ENCODE results near the gene FIP1L1.

Gene FIP1L1

DNA sequence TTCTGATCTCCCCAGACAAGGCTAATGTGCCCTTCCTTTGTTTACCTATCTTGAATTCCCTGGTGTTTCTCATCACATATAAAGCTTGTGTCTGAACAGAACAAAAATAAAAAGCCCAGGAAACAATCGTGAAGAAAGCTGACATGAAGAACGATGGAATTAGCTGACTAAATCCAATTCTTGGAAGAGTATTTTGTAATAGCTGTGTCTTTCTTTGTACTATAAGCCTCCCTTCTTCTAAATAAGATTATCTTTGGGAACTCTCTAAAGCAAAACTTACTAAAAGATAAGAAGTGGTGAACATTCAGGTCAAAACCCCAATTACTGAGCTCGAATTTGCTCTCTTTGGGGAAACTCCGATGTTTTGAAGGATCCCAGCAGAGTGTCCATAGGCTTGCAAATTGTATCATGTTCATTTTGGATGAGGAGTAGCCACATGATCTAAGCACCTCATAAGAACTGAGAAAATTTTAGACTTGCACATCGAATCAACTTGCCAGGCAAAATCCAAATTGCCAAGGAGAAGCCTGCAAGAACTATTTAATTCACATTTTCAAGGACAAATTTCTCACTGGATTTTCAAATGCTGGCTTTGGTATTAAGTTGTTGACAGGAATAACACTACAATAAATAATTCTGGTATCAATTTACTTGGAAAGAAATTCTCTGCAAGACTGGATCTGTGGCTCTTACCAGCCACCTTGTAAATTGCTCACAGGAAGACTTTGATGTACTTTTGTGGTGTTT lies 107.6 kb downstream of the FIP1L1 start:
- Histone ChIP-seq H3K4me1 (peaks cover 0 to 11% (median 0%) of the 10 kb centered on the region in 10 experiments; a peak in 1 of 20 replicates), H3K9me3 (replicated peaks in 1 of 11) (no peaks in the 10 kb centered on the region), H3K4me2 (no peak overlapping the region), H3K9ac (no peak overlapping the region), H3K27ac (no peak overlapping the region), H4K20me1 (no peaks in the 10 kb centered on the region), H3K36me3 (no peaks in the 10 kb centered on the region), H3K4me3 (no peak overlapping the region), H3K27me3 (no peaks in the 10 kb centered on the region)
- no peak for TF ChIP-seq Cebpa-rat (IDR thresholded peaks at IDR 0.05)

DNA sequence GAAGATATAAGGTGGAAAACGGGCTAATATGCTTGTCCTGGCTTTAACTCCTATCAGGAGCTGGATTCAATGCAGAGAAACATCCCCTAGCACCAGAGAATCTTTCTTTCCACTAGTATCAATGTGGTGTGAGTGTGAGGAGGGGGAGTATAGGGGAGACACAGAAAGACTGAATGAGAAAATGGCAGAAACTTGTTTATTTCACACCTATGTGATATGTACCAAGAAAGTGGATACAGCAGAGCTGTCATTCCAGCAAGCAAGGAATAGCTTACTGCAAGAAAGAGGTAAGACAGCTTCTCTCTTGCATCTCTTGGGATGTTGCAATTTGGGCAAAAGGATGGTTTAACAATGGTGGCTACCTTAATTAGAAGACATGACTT lies 108.2 kb downstream of the FIP1L1 start:
- no peak for TF ChIP-seq Cebpa-rat (IDR thresholded peaks at IDR 0.05)
- Histone ChIP-seq H4K20me1 (no peaks in the 10 kb centered on the region), H3K4me3 (no peak overlapping the region), H3K9me3 (replicated peaks in 1 of 11) (no peaks in the 10 kb centered on the region), H3K4me1 (peaks cover 0 to 11% (median 0%) of the 10 kb centered on the region in 10 experiments; a peak in 3 of 20 replicates), H3K27me3 (no peaks in the 10 kb centered on the region), H3K36me3 (no peaks in the 10 kb centered on the region), H3K4me2 (no peak overlapping the region), H3K27ac (no peak overlapping the region), H3K9ac (no peak overlapping the region)

DNA sequence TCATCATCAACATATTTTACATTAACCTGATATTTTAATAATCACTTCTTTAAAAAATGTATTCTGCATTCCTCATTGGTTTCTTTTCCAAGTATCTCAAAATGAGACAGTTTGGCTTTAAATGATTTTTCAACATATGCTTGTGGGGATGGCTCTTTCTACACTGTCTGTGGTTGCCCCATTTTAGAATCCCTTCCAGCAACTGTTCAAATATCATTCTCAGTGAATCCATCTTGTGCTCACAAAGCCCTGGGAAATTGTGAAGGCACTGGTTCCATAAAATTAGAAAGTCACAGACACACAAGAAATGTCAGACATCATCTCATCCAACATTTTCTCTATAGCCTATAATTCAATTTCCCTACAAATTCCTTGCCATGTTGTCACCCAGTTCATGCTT lies 110.3 kb downstream of the FIP1L1 start:
- Histone ChIP-seq H3K9ac (no peak overlapping the region), H3K27ac (no peak overlapping the region), H3K4me3 (no peak overlapping the region), H3K4me2 (no peak overlapping the region), H3K9me3 (replicated peaks in 1 of 11) (no peaks in the 10 kb centered on the region), H3K27me3 (no peaks in the 10 kb centered on the region), H3K36me3 (no peaks in the 10 kb centered on the region), H4K20me1 (no peaks in the 10 kb centered on the region), H3K4me1 (peaks cover 0 to 11% (median 0%) of the 10 kb centered on the region in 10 experiments; a peak in 4 of 20 replicates)
- TF ChIP-seq Cebpa-rat (IDR thresholded peaks at IDR 0.05), result no peak

- Histone ChIP-seq H3K4me3 (no peak overlapping the region), H3K9ac (no peak overlapping the region), H3K9me3 (replicated peaks in 1 of 11) (no peaks in the 10 kb centered on the region), H3K4me1 (peaks cover 0 to 11% (median 0%) of the 10 kb centered on the region in 10 experiments; a peak in 4 of 20 replicates), H3K36me3 (no peaks in the 10 kb centered on the region), H3K27ac (no peak overlapping the region), H3K27me3 (no peaks in the 10 kb centered on the region), H3K4me2 (no peak overlapping the region), H4K20me1 (no peaks in the 10 kb centered on the region)
- no peak for TF ChIP-seq Cebpa-rat (IDR thresholded peaks at IDR 0.05)
These were observed 111.9 kb downstream of the FIP1L1 start for GRCh38 chr4:53489279-53489889.

DNA sequence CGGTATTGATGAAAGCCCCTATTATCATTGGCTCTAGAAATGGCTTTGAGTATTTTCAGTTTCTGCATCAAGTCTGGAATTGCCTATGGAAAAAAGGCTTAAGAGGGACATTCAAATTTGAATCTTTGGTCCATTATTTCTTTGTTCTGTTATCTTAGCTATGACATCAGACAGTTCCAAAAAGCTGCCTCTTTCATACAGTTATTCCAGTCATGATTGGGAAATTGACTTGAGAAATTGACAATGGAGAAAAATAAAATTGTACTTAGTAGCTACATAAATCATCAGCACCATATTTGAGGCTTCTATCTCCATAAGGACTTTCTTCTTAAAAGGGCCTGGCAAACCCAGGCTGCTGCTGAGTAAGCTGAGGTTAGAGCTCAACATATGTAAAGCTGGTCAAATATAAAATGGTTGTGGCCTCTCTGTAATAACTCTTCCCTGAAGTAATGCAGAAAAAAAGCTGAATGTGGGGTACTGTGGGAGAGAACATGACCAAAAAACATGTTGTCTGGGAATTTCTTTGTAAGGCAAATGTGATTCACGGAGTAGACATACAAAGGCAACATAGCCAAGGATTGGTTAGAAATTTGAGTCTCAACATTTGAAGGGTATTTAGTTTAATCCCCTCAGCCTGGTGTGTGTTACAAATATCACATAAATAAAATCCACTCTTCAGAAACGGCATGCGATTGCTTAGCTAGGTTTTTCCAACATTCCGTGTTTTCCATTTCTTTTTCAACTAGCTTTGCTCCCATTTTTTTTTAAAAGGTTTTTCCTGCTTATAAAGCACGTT lies 112.9 kb downstream of the FIP1L1 start:
- Histone ChIP-seq H3K36me3 (no peaks in the 10 kb centered on the region), H3K4me1 (peaks cover 0 to 11% (median 0%) of the 10 kb centered on the region in 10 experiments; a peak in 4 of 20 replicates), H3K4me2 (no peak overlapping the region; a peak in 1 of 22 replicates), H3K27me3 (no peaks in the 10 kb centered on the region), H3K4me3 (no peak overlapping the region), H4K20me1 (no peaks in the 10 kb centered on the region), H3K9me3 (replicated peaks in 1 of 11) (no peaks in the 10 kb centered on the region), H3K9ac (no peak overlapping the region), H3K27ac (no peak overlapping the region)
- no peak for TF ChIP-seq Cebpa-rat (IDR thresholded peaks at IDR 0.05)

- Histone ChIP-seq H3K4me2 (no peak overlapping the region; a peak in 1 of 22 replicates), H3K36me3 (no peaks in the 10 kb centered on the region)
These were observed 113.7 kb downstream of the FIP1L1 start for GRCh38 chr4:53490965-53491622.

DNA sequence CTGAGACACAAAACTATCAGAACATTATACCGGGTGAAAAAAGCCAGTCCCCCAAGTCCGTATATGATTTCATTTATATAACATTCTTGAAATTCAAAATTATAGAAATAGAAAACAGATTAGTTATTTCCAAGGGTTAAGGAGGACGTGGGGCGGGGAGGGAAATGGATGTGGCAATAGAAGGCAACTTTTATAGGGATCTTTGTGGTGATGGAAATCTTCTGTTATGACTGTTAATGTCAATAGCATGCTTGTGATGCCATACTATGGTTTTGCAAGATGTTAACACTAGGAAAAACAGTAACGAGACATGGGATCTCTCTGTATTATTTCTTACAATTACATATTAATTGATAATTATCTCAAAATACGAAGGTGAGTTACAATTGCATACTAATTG lies 117.4 kb downstream of the FIP1L1 start:
- peaks cover 0 to 9% (median 0%) of the 10 kb centered on the region in 10 experiments; a peak in 3 of 20 replicates for H3K4me1 ChIP-seq
- no peaks in the 10 kb centered on the region for H3K27me3 ChIP-seq
- no peak overlapping the region for H3K9ac ChIP-seq
- no peak overlapping the region for H3K4me2 ChIP-seq
- no peaks in the 10 kb centered on the region for H3K9me3 ChIP-seq (replicated peaks in 1 of 11)
- H4K20me1 ChIP-seq, result no peaks in the 10 kb centered on the region
- H3K27ac ChIP-seq, result no peak overlapping the region
- H3K36me3 ChIP-seq, result no peaks in the 10 kb centered on the region
- no peak for TF ChIP-seq Cebpa-rat (IDR thresholded peaks at IDR 0.05)
- H3K4me3 ChIP-seq, result no peak overlapping the region

More at GRCh38 chr4:53490965-53491622, 113.7 kb downstream of the FIP1L1 start:
- H3K4me3 ChIP-seq, result no peak overlapping the region
- no peaks in the 10 kb centered on the region for H4K20me1 ChIP-seq
- H3K9me3 ChIP-seq (replicated peaks in 1 of 11), result no peaks in the 10 kb centered on the region
- no peak overlapping the region for H3K27ac ChIP-seq
- no peaks in the 10 kb centered on the region for H3K27me3 ChIP-seq
- no peak for TF ChIP-seq Cebpa-rat (IDR thresholded peaks at IDR 0.05)
- H3K9ac ChIP-seq, result no peak overlapping the region
- H3K4me1 ChIP-seq, result peaks cover 0 to 11% (median 0%) of the 10 kb centered on the region in 10 experiments; a peak in 4 of 20 replicates

GRCh38 chr4:53497487-53498244 lies 120.2 kb downstream of the FIP1L1 start:
- no peak overlapping the region for H3K4me2 ChIP-seq
- no peak overlapping the region for H3K27ac ChIP-seq

More at GRCh38 chr4:53497487-53498244, 120.2 kb downstream of the FIP1L1 start:
- Histone ChIP-seq H3K4me3 (no peak overlapping the region), H3K36me3 (no peaks in the 10 kb centered on the region), H4K20me1 (no peaks in the 10 kb centered on the region), H3K9ac (no peak overlapping the region), H3K4me1 (no peaks in the 10 kb centered on the region), H3K27me3 (no peaks in the 10 kb centered on the region), H3K9me3 (replicated peaks in 1 of 11) (no peaks in the 10 kb centered on the region)
- no peak for TF ChIP-seq Cebpa-rat (IDR thresholded peaks at IDR 0.05)
